Stimulated activated CD4-positive, alpha-beta T cell treated with anti-CD3 and anti-CD28 coated beads, Interleukin-1b, Interleukin-23, amount 100 ng/mL, for 48 hours (primary cell): Measurements from ENCODE around the gene PLEKHO2.

Source experiments
- DNase-seq: peaks from one replicate; pipeline ENCODE4 v3.0.0-alpha.2; 2020

PLEKHO2 gene

DNA sequence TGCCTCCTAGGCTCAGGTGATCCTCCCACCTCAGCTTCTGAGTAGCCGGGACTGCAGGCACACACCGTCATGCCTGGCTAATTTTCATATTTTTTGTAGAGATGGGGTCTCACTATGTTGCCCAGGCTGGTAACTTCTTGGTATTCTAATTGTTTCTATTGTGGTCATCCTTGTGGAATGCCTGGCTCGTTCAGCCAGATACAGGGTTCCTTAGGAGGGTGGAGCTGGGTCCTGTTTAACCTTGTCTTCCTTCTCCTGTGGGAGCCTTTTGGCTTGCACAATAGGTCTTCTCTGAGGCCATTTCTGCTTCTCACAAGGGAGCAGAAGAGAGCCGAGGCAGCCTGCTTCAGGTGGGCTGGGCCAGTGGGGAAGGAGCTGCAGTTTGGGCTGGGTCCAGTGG lies 15.7 kb downstream of the PLEKHO2 start:
- DNase-seq: no peak

DNA sequence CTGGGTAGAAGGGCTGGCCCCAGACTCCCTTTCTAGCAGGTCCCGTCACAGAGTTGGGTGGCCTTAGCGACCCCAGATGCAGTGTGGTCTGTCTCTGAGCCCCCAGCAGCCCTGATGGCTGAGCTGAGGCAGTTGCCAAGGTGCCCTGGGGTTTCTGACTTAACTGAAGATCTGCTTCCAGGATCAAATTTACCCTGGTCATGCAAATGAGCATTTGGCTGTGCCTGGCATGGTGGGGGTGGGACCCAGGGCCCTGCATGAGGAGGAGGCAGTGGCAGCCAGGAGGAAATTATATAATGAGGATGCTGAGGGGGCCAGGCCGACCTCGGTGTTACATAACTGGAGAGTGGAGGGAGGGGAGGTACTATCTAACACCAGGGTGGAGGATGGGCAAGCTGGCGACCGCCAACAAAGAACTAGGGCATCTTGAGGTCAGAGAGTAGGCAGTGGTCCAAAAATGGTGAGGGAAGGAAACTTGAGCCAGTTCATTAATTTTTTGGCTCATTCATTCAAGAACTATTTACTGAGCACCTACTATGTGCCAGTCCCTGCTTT lies 16.4 kb downstream of the PLEKHO2 start:
- DNase-seq: no peak

DNA sequence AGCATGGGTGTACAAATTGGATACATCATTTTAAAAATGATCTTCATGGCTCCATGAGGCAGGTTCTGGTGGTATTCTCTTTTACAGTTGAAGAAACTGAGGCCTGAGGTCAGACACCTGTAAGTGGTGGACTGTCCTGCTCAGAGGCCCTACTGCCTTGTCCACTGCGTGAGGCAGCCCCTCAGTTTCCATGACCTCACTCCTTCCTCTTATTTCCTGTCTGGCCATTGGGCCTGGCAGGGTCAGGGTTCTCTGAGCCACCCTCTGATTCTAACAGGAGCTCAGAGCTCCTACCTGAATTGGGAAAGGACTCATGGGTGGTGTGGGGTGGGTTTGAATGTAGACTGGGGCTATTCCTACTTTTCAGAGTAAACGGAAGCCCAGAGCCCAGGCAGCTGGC lies 17.5 kb downstream of the PLEKHO2 start:
- DNase-seq: no peak

DNA sequence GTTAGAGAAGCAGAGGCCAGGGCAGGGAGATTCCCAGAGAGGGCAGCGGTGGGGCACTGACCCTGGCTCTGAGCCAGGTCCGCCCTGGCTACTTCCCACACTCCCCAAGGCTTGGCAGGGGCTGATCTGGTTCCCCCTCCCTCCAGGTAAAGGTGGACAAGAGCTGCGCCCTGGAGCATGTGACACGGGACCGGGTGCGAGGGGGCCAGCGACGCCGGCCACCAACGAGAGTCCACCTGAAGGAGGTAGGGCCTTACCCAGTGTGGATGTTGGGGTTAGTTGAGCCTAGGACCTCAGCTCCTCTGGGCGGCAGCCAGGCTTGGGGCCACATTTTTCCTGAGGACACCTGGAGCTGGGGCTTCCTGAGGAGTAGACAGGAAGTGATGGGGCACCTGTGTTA lies 19.6 kb downstream of the PLEKHO2 start:
- no peak for DNase-seq

DNA sequence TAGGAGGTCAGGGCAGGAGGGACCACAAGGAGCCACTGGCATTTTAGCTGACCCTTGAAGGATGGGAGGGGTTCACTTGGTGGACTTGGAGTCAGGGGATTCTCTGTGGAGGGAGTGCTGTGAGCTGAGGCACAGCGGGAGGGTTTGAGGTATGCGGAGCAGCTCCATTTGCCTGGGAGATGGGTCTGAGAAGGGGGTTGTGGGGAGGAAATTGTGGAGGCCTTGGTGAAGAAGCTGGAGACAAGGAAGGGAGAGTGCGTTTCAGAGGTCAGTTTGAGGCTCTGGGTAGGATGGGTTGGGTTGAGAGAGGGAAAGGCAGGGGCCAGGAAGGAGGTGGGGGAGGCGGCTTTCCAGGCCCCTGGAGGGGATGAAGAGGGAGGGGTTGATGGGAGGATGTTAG lies 20.2 kb downstream of the PLEKHO2 start:
- no peak for DNase-seq

DNA sequence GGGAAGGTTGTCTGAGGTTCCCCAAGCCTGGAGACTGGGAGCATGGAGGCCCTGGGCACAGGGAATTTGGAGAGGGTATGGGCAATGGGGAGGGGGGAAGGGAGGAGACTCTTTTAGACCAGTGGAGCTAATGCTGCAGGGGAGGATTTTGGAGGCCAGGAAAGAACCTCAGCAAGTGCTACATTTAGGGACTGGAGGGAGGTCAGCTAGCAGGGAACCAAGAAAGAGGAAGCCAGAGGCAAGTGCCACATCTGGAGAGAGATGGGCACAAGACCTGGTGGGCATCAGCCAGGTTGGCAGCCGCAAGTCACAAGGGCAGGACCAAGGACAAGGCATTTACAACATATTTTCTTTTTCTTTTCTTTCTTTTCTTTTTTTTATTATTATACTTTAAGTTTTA lies 20.7 kb downstream of the PLEKHO2 start:
- no peak for DNase-seq

DNA sequence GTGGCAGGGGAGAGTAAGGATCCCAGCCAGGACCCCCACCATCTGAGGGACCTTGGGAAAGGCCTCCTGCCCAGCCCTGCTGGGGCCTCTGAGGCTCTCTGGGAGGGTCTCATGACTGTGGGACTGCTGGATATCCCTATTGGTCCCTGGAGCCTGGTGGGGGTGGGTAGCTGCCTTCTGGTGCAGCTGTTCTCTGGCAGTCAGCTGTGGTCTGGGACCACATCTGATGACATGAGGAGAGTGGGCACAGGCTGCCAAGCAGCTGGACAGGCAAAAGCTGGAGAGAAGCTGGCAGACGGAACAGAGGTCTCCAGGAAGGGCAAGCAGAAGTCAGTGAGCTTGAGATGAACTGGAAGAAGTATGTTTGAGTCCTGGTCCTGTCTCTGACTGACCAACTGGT lies 22.4 kb downstream of the PLEKHO2 start:
- no peak for DNase-seq

- DNase-seq: no peak
These were observed 23.6 kb downstream of the PLEKHO2 start for GRCh38 chr15:64865126-64865997.

DNA sequence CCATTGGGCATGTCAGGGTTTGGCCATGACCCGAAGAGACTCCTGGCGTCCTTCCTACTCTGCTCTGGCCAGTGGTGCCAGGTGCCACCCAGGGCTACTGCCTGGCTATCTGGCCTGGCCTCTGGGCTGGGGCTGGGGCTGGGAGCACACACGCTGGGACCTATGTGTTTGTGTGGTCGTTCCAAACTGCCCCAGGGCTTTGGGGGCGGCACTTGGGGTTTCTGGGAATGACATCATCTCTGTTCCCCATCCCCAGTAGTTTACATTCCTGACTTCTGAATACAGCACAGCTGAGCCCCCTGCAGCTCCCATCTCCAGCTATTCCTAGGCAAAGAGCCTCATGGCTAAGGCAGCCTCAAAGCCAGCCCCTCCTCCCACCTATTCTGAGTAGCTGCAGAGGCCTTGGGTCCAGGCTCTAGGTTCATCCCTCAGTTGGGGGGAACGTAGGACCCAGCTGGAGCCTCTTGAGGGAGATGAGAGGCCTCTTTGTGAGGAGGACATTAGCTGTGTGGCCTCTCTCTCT lies 24.3 kb downstream of the PLEKHO2 start:
- DNase-seq: no peak

GRCh38 chr15:64869501-64869900 lies 27.8 kb downstream of the PLEKHO2 start:
- no peak for DNase-seq

- no peak for DNase-seq
These were observed 28.6 kb downstream of the PLEKHO2 start for GRCh38 chr15:64870353-64870752.

DNA sequence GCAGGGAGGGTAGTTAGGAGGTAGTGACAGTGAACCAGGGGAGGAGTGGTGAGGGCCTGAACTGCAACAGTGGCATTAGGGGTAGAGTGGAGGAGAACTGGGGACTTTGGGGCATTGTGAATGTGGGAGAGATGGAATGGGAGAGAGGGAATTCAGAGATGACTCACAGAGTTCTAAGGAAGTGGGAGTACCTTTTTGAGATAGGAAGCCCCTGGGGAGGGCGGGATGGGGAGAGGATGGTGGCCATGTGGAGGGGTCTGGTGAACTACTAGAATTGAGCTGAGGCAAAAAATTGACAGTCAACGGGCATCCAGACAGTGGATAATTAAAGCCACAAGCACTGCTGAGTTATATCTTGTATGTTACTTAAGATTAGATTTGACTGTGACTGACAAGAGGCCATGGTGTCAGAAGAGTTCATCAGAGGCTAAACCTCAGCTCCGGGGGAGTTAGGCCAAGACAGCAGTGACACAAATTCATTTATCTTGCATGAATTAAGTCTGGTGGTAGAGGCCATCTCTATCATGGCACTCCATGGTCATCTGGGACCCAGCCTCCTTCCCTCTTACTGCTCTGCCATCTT lies 34.0 kb downstream of the PLEKHO2 start:
- no peak for DNase-seq

DNA sequence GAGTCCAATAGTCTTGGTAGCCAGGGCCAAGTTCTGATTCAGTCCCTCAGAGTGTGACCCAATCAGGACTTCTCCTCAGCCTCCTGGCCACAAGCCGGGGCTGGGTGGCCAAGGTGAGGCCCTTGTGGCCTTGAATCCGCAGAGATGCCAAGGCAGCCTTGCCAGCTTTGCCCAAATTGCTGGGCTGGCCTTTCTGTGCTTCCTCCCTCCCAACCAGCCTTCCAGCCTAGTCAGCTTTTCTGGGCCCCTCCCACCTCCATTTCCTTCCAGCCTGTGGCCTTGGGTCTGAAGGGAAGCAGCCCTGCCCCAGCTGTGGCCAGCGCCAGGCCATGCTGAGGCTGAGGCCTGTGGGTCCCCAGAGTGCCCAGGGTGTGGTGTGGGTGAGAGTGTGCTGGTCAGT lies 35.7 kb downstream of the PLEKHO2 start:
- DNase-seq: no peak

DNA sequence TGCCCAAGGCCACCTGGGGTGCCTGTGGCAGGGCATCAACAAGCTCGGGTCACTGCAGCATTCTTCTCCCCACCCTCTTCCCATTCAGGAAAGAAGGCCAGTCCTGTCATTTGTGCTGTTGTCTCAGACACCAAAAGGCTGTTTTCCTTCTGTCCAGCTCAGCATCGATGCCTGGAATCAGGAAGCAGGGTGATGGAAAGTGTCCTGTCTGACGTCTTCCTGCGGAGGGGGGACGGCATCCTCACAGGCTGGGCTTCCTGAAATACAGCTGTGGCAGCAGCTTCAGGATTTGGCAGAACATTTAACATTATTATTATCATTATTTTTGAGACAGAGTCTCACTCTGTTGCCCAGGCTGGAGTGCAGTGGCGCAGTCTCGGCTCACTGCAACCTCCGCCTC lies 37.0 kb downstream of the PLEKHO2 start:
- no peak for DNase-seq

- peak; percentile 35 for DNase-seq
These were observed 41.4 kb downstream of the PLEKHO2 start for GRCh38 chr15:64883100-64883581.

GRCh38 chr15:64883997-64884511 lies 42.3 kb downstream of the PLEKHO2 start:
- peak; percentile 83 for DNase-seq

DNA sequence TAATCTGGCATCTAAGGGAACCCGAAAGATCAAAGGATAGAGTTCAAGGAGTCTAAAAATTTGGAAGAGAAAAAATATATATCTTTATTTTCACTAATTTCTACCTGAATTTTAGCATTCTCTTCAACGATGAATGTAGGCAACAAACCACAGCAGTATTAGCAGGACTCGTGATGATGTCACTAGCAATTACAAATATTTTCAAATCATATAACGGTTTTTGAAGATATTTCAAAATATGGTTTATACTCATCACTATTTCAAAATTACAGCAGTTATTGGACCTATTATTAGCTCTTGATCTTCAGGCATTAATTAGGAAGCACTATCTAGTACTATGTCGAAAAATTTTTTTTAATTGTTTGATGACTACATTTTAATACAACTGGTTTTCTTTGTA lies 43.0 kb downstream of the PLEKHO2 start:
- no peak for DNase-seq

DNA sequence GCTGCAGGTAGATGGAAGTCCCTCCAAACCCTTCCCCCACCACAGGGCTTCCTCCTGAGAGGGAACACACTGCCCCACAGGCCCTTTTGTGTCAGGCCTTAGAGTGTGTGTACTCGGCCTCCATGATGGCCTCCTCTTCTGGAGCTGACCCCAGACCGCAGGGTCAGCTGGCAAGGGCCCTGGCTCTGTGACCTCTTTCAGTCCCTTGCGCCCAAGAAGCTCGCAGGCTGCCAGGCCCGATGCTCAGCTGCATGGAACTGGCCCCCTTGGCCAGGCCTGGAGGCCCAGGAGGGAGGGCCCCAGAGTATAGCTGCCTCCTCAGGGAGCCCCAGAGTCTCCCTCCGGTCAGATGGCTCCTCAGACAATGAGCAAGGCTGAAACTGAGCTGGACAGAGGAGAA lies 46.6 kb downstream of the PLEKHO2 start:
- DNase-seq: no peak

DNA sequence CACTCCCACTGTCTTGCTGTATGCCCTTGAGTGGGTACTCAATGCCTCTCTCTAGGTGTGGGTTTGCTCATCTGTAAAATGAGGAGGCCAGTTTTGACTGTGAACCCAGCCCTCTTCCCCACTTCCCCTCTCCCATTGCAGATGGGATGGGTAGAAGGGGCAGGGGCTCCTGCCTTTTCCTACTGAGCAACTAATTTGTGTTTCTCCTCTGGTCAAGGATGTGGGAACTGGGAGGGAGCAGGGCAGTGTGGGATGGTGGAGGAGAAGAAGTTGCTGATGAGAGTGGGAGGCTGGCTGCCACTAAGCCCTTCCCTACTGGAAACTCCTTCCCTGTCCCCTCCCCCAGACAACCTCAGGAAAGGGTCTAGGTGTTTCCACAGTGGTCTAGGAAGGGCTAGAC lies 49.8 kb downstream of the PLEKHO2 start:
- DNase-seq: no peak

GRCh38 chr15:64892847-64893403 lies 51.2 kb downstream of the PLEKHO2 start:
- DNase-seq: peak; percentile 68

DNA sequence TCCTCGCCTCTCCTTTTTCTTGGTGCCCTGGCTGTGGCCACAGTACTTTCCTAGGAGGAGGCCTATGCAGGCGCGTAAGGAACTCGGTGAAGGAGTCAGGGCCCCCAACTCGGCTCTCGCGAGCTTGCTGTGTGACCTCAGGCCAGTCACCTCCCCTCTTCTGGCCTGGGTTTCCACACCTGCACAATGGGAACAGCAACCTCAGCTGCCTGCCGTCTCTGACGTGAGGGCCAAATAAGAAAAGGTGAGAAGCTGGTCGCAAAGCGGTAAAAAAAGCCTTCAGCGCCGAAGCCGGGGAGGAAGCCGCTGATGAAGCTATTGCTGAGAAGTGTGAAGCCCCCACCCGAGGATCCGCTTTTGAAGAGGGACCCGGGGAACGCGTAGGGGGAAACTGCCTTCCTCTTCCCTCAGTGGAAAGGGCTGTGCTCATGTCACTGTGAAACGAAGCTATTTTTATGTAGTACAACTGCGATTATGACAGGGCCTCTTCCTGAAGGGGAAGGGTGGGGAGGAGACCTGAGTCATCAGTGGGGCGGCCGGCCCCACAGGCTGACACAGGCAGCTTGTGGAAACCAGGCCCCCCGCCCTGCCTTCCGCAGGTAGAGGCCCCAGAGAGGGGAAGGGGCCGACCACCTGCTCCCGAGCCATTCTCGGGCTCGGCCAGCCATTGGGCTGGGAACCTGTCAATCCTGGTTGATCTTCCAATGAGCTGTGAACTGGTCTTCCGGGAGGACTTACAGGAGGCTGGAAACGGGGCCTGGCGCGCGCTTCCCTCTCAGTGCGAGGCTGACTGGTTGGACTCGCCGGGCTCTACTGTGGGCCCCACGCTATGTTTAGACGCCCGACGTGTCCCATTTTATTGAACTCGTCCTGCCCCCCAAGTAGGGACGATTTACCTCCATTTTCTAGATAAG lies 52.0 kb downstream of the PLEKHO2 start:
- DNase-seq: peak; percentile 99

- peak; percentile 81 for DNase-seq
These were observed 52.8 kb downstream of the PLEKHO2 start for GRCh38 chr15:64894395-64895056.
